HG02798 (cell line): ENCODE results near the gene CD247.

Experiments
- ATAC-seq: cut with Tn5 transposase; IDR thresholded peaks from one replicate; pipeline ENCODE4 v1.9.1; 2021; ENCODE audit warnings: mild to moderate bottlenecking; ENCODE audit not compliant: unreplicated experiment, poor library complexity

The CD247 gene

DNA sequence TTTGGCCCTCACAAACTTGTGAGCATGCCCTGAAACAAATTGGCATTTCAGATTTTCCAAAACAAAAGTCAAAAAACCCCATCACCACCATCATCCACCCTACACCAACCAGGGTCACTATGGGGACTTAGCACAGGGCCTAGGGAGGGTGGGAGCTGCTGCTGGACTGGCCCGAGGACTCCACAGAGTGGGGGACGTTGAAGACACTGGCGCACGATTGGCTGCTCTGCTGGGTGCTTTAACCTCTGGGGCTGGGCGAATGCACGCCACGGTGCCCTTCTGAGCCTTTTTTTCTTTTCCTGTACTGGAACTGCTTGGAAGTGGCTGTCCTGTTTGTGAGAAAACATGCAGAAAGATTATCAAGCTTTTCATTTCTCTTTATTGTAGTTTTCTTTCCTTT is 92.8 kb downstream of the CD247 start:
- no peak for ATAC-seq

DNA sequence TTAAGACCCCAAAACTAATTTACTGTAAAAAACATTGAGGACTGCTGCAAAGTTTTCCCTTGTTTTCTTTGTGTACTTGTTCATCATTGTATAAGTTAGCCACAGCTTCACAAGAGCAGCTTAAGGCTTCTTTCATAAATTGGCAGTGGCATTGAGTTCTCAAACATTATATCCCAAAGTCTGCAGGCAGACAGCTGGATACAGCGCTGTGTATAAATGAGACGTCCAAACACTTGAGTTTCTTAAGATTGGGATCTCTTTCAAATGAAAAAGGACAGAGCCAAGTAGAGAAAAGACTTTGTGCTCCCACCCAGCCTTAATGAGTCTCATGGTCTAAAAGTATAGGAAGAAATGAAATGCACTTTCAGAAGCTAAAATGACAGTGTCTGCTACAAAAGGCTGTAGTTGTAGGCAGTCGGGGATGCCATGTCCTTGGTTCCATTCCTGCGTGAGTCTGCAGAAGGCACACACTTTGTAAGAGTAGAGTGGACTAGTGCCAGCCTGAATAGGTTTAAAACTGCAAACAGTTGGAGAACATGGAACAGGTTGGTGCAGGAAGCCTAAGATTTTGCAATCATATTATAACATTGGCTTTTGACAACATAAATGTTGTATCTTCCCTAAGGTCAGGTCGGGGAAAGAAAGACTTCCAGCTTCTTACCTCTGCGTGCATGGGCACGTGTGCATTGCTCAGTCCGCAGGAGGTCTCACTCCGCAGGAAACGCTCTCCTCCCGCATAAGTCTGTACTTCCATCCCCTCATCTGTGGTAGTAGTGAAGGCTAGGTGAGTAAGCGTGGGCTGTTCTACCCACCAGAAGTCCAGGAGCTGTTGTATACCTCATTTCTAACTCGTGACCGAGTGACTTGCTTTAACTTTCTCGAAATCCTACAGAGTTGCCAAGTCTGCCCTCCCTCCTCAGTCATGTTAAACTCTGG is 94.4 kb downstream of the CD247 start:
- ATAC-seq: no peak

DNA sequence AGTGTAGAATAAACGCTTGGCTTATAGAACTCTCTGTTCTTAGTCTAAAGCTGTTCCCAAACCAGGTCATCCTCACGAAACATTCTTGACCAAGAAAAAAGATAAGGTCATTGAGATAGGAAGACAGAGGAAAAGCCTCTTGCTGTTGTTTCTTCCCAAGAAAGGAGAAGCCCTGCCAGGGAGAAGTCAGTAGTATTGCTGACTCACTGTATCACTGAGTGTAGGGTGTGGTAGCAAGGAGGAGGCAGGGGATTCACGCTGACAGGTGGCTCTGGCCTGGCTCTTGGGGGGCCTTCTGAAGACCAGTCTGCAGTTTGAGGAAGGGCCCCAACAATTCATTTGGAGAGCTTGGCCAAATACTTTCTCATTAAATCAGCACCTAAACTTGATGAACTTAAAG is 97.8 kb downstream of the CD247 start:
- ATAC-seq: no peak

DNA sequence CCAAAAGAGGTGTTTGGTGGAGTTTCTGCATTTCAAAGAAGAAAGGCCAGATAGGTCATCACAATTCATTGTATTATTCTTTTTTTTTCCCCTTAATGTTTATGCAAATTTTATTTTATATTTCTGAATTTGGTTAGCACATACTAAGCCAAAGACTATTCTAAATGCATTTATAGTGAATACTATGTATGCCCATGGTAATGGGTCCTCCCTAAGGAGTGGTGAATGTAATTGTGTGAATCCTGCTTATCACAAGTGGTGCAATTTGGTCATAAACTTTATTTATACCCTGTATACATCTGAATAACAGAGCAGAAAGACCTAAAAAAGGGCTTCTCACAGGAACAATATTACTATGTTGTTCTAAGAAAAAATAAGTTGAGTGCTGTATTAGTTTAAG is 99.1 kb downstream of the CD247 start:
- no peak for ATAC-seq

DNA sequence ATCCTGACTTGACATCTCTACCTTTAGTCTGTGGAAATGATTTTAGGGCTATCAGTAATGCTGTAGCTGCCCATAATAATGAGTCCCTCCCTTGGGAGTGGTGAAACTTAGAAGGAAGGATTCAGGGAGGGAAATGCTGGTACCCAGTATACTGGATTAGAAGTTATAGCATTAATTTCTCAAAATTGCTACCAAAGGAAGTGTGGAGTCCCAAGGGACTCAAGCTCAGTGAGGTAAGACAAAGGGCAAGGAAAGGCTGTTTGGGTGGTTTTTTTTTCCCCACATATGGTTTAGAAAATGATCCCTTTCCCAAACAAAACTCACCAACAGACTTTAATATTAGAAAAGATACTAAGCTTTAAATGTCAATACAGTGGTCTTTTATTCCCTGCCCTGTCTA is 99.9 kb downstream of the CD247 start:
- no peak for ATAC-seq

DNA sequence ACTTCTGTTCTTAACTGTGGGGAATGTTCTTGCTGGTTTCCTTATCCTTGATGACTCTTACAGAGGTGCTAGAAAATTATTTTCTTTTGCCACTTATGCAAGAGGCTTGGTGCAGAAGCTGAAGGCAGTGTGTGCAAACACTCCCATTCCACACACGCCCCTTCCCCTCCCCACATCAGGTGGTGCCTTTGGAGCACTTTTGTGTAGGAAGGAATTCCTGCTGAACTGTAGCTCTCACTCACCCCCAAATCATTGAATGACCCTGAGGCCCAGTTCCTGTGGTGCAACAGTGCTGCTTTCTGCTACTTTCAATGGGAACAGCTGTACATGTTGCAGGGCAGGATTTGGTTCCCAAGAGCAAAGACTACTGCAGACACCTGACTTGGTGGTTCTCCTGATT is 101.8 kb downstream of the CD247 start:
- no peak for ATAC-seq

DNA sequence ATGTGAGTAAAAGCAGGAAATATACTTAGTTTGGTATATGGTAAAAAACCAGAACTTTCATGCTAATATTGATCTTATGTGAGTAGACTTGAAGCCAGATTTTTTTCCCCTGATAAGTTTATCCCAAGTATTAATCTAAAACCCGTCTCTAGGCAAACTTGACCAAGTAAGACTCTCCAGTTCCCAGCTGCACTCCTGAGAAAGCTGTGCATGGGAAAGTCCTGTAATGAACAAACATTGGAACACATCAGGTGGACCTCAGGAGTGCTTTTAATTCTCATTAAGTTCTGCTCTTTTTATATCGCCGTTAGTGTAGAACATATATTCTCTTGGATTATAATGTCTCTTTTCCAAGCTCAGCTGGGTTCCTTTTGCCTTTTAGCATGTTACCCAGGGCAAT is 105.0 kb downstream of the CD247 start:
- no peak for ATAC-seq

DNA sequence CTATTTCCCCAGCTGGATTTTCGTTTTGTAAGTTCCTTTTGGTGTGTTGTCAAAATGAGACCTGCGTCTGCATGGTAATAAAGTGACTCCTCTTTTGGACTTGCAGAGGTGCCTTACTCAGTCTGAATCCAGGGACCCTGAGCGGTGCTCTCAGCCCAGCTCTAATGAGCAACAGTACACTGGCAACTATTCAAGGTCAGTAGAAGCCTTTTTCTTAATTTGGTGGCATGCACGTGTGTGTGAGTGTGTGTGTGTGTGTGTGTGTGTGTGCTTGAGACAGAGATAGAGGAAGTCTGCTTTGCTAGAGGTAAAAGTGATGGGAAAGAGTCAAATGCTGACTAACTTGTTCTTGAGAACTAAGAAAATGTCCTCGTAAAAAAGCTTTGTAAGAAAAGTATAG is 105.4 kb downstream of the CD247 start:
- ATAC-seq: no peak

DNA sequence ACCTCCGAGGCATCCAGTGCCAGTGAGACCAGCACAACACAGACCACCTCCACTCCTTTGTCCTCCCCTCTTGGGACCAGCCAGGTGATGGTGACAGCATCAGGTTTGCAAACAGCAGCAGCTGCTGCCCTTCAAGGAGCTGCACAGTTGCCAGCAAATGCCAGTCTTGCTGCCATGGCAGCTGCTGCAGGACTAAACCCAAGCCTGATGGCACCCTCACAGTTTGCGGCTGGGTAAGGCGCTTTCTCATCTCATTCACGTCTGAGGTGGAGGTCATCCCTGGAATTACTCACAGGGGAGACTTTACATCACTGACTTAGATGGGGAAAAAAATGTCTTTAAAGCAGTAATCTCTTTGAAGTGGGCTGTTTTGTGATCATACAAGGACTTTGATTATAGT is 106.3 kb downstream of the CD247 start:
- no peak for ATAC-seq

DNA sequence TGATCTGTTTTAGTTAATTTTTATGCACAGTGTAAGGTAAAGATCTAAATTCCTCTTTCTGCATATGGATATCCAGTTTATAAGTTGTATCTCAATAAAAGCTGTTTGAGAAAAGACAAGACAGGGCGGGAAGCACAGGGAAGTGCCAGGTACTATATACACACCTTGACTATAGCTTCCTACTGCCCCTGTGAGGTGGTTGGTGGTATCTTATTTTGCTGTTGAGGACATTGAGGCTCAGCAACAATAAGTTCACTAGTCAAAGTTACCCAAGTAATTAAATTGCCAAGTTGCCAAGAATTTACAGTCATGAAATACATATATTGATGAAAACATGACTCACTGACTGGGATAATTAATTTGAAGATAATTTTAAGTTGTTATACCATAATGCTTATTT is 109.1 kb downstream of the CD247 start:
- ATAC-seq: no peak

DNA sequence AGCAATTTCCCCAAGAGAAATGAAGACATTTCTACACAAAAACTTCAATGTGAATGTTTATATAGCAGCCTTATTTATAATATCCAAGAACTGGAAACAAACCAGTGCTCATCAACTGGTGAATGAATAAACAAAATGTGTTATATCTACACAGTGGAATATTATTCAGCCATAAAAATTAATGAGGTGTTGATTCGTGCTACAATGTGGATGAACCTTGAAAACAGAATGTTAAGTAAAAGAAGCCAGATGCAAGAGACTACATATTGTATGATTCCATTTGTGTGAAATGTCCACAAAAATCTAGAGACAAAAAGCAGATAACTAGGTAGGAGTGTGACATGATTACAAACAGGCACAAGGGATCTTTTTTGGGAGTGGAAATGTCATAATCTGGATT is 110.0 kb downstream of the CD247 start:
- no peak for ATAC-seq

DNA sequence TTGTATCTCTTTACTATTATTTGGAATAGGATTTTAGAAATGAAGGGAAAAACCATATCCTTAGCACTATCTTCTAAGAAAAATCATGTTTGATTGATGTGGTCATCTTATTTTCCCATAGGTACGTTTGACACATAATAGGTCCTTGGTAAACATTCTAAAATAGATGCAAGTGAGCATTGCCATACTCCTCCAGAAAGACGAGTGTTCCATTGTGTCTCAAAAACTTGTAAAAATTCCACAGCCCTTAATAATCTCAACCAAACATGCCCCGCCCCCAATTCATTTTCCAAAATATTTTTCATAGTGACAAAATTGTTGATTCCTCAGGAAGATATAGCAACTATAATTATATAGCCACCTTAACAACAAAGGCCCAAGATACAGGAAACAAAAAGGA is 113.4 kb downstream of the CD247 start:
- no peak for ATAC-seq

DNA sequence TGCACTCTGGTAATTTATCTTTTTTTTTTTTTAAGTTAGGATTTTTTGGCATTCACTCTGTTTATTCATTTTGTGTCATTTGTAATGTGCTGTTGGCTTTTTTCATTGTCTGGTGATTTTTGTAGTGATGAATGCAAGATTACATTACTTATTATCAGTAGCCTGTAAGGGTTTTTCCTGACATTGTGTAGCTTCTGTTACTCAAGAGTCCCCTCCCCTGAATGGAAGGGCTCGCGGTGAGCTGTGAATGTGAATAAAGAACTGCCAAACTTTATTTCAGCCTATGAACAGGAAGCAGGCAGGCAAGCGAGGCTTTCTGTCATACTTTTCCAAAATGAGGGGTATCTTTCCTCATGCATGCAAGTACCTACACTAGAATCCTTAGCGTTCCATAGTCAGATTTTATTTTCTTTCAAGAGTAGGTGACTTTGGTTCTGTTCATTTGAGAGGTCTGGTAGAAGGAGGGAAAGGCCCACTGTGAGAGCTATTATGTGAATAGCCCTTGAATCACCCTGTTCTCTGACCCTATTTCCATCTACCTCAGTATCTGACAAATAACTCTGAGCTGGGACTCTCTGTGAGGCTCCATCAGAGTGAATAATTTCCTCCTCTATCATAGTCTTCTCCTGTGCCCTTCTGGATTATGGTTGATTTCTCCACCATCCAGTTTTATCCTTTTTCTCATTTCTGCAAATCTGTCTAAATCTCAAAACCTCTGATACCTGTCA is 114.0 kb downstream of the CD247 start:
- ATAC-seq: no peak

DNA sequence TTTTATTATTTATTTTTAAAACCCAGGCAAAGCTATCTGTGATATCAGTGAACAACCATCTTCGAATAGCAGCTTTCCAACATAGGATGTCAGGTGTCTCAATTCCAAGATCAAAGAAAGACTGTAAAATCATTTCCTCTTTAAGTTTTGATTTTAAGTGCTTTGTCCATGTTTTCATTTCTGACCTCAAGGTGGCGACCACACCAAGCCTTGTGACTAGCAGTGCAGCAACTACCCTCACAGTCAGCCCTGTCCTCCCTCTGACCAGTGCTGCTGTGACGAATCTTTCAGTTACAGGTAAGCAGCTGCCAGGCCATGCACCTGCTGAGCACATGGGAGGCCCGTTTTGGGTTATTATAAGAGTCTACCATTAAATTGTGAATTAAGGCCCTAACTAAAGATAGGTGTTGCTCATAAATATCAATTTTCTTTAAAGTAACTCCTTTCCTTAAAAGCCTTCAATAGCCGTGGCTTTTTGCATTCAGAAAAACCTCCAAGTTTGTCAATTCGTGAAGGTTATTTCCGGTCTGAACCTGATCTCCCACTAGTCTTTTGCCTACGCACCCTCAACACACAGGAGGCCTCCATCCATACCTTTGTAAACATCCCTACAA is 117.0 kb downstream of the CD247 start:
- peak; percentile 72 for ATAC-seq

DNA sequence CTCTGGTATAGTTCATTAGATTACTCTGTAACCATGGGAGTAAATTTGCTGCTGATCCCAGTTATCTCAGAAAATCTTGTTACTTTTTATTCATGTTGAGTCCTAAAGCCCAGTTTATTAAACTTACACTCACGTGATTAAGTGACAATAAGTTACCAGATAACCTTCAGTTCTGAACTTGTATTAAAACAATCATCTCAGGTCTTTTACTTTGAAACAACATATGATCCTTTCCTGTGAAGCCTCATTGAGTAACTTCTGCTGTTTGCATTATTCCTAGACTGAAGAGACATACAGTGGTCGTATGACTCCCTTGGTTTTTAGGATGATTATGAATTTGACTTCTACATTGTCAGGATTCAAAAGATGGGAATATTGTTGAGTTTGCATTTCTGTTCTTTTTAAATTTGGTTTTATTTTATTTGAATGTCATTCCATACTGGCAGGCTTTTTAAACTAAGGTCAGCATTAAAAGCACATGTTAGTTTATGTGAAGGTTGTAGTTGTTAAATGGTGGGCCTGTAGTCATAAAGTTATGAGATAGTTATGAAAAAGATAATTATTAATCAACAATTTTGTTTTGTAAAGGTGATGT is 117.9 kb downstream of the CD247 start:
- ATAC-seq: no peak

DNA sequence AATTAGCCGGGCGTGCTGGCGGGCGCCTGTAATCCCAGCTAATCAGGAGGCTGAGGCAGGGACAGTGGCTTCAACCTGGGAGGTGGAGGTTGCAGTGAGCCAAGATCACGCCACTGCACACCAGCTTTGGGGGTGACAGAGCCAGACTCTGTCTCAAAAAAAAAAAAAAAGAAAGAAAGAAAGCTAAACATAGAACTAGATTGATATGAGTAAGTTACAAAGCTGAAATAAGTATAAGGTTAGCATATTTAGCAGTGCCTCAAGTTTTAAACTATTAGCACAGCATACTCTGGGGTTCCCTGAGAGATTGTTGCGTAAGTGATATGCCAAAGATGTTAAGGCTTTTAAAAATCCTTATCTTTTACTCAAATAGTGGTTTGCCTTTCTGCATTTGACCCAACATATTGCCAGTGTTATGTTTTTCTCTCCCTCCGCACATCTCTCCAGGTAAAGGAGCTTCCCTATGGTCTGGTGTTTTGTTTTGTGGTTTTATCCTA is 126.1 kb downstream of the CD247 start:
- ATAC-seq: no peak

DNA sequence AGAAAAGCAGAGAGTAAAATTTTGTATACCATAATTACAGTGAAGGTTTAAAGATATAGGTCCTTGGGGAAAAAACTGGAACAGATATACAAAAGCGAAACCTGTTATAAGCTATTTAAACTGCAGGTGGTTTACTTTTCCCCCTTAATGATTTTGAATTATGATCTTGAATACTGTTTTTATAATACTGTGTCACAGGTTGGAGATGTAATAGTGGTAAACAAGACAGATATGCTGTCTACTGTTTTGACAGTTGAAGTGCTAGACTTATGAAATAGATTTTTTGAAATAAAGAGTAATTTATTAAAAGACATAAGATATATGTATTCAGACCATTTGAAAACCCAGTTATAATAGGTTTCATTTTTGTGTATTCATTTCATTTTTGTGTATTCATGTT is 129.4 kb downstream of the CD247 start:
- no peak for ATAC-seq

DNA sequence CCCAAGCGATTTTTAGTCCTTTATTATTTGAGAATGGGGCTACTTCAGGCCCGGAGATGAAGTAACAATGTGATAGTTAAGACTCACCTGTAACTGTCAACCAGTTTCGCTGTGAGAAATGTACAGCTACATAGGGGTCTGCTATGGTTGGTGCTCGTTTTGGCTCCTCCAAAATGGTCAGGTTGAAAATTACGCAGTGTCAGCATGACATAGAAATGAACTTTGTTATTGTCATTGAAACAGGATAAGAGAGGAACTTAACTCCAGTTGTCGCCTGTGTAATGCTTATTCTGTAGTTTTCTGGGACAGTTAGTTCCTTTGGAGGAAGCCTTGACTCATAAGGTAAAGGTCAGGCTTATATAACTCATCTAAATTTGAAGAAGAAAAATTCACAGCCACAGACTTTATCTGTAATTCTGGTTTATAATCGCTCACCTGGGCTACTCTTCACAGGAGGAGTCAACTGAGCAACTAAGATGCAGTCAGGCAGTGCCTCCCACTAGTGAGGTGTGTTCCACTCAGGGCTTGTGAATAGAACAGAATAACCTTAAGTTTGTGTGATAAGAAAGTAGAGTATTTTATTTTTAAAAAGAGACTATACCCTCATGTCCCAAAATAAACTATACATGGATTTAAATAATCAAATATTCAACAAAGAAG is 130.9 kb downstream of the CD247 start:
- ATAC-seq: no peak
